ENCODE data around the gene IMPDH2.

IMPDH2 gene

DNA sequence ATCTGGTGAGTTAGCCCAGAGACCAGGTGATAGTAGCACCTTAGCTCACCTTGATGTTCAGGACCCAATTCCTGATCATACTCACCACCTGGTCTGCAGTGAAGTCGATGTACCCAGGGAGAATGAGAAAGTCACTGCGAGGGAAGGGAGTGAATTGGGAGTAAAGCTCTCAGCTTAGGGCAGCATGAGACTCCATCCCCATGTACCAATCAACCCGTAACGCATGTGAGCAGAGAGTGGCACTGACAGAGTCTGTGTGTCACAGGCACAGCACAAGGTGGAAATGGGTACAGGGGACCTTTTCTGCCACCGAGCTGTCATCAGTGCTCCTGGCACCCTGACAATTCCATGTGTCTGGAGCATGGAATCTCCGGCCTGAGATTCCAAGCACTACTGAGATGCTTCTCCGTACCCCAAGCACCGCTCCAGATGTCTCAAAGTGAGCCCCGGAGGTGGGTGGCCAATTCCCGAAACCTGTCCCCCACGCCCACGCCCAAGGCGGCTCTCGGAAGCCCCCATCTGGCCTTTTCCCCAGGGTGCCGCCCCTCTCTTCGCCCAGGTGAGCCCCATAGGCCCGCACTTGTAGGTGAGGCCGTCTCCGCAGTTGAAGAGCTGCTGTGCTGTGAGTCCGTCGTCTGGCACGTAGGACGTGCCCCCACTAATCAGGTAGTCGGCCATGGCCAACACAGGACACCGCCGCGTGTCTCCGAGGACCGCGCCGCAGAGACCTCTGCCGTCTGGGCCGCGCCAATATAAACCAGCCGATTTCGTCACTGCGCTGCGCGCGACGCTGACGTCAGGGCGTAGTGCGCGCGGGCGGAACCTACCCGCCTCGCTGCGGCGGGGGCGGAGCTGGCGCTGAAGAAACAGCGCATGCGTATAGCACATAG is at the start of gene IMPDH2:
TSS of gene IMPDH2 (minus strand) at position 726 of the 890 bp plus-strand sequence. CDS start at position 678, 48 bp downstream.
- ATAC-seq (peak; percentile 93), DNase-seq (peak; percentile 95)

DNA sequence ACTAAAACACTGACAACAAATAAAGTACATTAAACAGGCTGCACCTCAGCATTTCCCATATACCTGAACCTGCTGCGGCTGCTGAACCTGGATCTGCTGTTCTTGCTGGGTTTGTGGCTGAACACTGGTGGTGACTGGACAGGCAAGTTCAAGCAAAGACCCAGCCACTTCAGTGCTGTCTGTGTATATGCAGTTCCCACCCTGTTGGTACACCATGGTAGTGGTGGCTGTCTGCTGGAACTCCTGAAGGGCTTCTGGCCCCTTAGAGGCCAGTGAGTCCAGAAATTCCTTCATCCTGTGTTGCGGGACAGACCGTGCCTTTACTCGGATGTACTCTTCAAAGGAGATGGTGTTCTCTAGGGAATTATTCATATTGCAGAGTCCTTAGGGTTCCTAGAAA is 47.4 kb upstream of the IMPDH2 start:
- no peak for ATAC-seq
- no peak for DNase-seq

DNA sequence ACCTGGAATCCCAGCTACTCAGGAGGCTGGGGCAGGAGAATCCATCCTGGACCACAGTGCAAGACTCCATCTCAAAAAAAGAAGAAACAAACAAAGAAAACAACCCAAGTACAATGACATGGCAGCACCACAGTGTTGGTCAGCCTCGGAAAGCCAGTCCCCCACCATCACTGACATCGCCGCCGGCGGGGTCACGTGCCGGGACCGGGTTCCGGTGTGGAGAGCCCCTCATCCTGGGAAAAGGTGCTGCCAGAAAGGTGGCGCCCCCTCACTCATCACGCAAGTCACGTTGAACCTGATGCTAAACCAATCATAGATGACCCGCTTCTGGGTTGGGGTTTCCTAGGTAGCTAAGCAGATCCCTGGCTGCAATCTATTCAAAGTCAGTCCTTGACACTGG is 46.9 kb upstream of the IMPDH2 start:
- DNase-seq, result no peak
- no peak for ATAC-seq

DNA sequence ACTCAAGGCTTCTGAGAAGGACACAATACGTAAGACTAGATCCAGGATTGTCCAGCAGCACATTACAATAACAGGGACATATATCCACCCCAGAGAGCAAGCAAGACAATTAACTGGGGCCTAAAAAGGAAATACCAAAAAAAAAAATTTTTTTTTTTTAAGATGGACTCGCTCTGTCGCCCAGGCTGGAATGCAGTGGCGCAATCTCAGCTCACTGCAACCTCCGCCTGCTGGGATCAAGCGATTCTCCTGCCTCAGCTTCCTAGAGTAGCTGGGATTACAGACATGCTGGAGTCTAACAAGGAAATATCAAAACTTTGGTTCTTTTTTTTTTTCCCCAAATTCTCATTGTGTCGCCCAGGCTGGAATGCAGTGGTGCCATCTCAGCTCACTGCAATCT is 28.8 kb upstream of the IMPDH2 start:
- DNase-seq, result no peak
- ATAC-seq, result no peak

DNA sequence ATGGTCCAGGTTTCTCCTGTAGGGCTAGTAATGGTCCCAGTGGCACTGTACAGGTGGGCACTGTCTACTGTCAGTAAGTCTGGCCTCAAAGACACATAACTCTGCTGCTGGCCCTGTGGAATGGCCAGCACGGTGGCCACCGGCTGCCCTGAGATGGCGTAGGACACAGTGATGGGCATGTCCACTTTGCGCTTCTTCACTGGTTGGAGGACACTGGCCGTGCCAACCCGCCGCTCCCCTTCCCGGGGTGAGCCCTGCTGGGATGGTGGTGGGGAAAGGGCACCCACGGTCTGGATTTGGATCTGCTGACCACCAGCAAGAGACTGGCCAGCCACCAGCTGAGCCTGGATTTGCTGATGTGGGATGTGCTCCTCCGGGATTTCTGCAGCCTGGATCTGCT is 28.1 kb upstream of the IMPDH2 start:
- no peak for DNase-seq
- no peak for ATAC-seq

DNA sequence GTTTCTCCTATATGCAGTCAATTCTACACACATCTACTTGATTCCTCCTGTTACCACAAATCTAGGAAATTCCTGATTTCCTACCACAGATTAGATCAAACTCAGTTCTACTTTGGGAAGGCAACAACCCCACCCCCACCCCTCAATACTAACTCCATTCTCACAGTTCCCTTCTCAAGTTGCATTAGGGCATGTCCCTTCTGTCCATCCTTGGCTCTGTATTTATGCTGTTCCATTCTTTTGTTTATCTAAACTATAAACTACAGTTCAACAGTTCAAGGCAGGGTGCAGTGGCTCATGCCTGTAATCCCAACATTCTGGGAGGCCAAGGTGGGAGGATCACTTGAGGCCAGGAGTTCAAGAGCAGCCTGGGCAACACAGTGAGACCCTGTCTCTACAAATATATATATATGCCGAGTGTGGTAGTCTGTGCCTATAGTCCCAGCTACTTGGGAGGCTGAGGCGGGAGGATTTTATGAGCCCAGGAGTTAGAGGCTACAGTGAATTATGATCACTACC is 25.2 kb upstream of the IMPDH2 start:
- no peak for DNase-seq
- ATAC-seq, result no peak

DNA sequence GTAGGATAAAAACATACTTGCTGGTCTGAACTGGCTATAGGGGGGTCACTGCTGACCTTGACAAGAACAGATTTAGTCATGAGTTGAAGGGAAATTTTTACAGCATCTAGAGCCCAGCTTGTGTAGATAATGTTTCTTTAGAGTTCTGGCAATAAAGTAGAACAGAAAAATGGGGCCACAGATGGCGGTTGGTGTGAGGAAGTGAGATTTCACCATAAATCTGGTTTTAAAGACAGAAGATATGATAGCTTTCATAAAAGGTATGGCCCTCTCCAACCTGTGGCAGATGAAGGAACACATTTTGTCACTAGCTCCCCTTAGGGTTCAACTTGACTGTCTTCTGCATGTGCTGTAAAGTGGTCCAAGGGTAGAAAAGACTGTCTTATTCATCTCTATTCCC is 24.3 kb upstream of the IMPDH2 start:
- DNase-seq (no peak), ATAC-seq (no peak)

DNA sequence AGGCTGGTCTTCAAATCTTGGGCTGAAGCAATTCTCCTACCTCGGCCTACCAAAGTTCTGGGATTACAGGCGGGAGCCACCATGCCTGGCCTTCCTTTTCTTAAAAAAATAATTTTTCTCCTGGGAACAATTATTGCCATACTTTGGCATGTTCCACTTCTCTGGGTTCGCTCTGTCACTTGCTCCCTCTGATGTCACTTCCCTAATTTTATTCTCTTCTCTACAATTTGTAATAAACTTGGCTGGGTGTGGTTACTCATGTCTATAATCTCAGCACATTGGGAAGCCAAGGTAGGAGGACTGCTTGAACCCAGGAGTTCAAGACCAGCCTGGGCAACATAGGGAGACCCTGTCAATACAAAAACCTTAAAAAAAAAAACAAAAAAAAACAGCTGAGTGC is 6.1 kb upstream of the IMPDH2 start:
- DNase-seq (no peak), ATAC-seq (no peak)

DNA sequence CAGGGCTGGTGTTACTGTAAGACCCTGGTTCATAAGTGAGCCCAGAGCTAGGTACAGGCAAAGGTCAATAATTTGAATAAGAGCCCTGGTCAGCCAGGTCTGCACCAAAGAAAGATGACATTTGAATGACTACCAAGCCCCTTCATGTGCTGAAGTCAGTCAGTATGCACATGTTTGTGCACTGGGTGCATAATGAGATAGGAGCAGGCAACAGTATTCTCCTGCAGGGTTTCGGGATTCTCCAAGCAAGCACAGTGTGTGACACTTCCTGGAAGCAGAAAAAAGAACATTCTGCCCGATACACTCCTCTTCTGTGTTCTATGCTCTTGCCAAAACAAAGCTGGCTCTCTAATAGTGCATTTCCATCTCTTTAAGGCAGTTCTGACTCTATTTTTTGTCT is 5.5 kb upstream of the IMPDH2 start:
- DNase-seq (no peak), ATAC-seq (no peak)

DNA sequence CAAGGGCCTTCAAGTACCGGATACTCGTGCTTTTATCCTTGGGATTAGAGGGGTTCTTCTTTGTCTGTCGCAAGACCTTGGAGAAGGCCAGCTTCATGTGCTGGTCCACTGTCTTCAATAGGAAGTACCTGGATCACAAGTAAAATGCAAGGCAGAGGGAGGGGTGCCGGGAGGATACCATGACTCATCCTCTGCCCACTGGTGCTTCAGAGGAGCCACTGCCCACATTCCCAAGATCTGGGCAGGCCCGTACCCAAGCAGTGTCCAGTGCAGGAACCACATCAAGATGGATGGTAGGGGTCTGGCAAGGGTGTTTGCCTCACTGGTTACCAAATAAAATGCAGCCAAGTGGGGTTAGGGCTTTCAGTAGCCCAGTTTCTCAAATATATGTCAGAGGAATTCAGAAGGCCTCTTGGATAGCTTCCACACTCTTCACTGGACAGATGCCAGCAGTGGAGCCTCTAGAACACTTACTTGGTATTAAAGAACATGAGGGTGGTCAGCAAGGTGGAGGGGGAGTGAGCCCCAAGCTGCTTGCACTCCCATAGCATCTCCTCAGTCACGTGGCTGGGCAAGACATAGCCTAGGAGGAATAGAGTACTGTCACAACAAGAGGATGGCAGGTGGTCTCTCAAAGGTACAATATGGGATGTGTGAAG is 3.6 kb upstream of the IMPDH2 start:
- ATAC-seq (no peak), DNase-seq (no peak)

DNA sequence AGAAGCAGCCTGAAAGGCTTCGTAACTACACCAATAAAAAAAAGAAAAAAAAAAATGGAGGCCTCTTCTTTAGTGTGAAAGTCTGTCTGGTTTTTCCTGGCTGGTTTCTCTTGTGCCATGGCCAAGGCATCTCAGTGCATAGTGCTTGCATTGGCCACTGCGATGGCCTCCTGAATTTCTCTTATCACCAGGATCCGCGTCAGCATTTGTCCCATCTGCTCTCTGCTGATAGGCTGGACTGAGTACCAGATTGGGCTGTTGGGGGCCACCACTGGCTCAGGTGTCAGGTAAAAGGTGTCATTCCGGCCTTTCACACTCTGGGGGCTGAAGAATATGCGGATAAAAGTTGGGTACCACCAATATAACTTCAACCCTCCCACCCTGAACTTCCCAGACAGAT is 1.1 kb upstream of the IMPDH2 start:
- ATAC-seq, result no peak

DNA sequence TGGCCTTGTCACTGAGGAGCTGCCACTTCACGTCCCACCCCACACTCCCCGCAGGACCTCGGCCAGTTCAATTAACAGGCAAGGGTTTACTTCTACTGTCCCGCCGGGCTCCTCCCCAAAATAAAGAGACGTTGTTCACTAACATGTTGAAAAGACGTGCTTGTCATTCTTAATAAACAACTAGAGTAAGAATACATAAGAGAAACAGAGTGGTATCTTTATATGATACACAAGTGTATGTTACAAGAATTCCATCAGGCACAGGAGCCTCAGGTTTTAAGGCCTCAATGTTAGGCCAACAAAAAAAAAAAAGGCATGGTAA is 326 bp upstream of the IMPDH2 start:
- ATAC-seq (no peak), DNase-seq (no peak)

More for the DNA sequence above, 1.1 kb upstream of the IMPDH2 start:
- DNase-seq, result no peak

DNA sequence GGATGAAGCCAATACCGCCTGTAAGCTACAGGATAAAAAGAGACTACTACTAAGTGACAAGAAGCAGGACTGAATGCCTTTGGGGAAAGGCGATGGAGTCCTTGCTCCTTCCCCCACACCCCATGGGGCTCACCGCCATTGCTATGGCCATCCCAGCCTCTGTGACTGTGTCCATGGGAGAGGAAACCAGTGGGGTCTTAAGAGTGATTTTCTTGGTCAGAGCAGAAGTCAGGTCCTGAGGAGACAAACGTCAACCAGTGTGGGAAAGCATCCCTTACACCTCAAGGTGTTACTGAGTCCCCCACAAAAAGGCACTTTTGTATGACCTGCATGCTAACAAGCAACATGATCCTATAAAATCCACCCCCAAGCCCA is 913 bp downstream of the IMPDH2 start:
- no peak for DNase-seq
- ATAC-seq, result no peak

DNA sequence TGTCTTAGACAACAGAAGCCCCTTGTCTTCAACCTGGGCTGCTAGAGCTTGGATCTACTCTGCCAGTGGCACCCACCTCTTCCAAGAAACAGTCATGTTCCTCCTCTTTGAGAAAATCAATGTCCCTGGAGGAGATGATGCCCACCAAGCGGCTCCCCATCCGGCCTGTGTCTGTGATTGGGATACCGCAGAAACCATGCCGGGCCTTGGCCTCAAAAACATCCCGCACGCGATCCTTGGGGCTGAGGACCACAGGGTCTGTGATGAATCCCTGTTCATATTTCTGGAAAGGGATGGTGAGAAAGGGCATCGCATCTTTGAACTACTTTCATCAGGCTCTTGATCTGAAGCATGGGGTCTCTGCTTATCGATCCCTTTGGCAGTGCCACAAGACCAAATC is 1.6 kb downstream of the IMPDH2 start:
- ATAC-seq, result no peak
- no peak for DNase-seq

DNA sequence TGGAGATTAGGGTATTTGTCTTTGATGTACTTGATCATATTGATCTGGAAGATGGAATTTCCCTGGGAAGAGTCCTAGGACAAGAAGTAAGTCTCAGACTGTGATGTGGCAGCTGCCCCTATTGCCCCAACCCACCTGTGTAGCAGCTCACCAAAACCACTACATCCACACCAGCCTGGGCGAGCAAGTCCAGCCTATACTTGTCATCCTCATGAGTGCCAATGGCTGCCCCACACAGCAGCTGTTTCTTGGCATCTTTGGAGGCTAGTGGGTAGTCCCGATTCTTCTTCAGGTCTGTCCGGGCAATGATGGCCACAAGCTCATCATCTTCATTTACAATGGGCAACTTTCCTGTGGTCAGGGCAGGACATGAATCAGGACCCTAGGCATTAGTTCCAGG is 2.7 kb downstream of the IMPDH2 start:
- ATAC-seq, result no peak
- DNase-seq, result no peak

DNA sequence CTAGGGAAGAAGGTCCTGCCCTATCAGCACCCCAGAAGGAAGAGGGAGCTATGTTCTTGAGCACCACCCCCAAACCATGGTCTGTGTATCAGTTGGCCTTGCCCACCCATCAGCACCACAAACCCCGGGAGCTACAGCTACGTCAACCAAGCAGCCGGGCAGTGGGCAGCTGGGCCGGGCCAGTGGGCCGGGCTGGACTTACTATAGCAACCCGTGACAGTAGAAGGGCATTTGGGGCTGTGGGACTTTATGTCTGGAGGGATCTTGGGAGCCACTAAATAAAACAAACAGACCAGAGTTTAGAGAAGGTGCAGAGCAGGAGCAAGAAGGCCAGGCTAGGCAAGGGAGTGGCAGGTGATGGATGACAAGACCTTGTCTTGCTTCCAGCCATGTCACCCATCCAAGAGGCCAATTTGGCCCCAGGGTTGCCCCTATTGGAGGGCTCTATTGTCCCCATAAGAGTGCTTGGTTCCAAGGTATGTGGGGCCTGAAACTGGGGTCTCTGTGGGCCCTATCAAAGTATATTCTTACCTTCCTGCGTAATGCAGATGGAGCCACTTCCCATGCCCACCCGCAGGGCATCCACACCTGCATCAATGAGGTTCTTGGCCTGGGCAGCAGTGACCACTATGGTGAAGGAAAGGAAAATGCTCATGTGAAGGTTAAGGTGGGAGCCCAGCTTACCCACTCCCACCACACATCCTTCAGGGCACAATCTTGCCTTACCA is 3.2 kb downstream of the IMPDH2 start:
- ATAC-seq (no peak), DNase-seq (no peak)

DNA sequence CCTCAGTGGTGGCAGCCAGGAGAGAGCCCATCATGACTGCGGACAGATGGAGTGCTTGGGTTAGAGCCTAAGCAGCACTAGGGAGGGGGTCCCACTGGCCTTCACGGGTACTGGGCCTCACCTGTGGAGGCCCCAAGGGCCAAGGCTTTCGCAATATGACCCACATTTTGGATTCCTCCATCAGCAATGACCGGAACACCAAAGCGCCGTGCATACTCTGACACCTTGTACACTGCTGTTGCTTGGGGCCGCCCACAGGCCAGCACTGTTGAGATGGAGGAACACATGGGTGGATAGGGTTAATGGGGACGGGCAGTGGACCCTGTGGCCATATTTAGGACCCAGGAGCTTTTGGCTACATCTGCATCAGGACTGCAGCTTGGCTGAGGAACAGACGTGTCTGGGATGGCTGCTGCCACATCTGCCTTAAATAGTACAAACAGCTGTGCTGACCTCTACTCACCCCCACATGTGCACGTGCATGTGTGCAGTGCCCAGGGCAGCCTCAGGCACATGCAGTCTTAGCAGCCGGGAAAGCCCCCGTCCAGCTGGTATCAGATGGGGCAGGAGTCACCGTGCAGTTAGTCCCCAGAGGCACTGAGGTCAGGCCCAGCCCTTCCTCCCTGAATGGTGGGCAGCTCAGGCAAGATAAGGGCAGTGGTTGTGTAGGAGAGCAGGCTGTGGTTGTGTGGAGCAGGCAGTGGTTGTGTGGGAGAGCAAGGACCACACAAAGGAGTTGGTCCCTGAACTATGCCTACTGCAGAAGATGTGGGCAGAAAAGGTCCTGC is 4.0 kb downstream of the IMPDH2 start:
- ATAC-seq, result no peak
- DNase-seq, result no peak

DNA sequence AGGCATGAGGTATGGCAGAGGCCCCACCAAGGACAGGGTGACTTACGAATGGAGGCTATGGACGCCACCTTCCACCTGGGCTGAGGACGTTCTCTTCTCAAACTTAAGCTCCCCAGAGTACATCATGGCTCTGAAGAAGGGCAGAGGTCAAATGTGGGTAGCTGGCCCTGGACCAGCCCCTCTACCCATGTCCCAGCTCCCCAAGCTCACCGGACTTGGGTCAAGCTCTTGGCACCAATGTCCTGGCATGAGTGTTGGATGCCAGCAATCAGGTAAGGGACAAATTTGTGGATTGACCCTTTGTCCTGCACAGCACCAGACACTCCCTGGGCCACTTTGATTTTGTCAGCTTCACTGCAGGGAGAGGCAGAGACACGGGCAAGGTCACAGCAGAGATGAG is 4.7 kb downstream of the IMPDH2 start:
- ATAC-seq, result no peak
- DNase-seq, result no peak

DNA sequence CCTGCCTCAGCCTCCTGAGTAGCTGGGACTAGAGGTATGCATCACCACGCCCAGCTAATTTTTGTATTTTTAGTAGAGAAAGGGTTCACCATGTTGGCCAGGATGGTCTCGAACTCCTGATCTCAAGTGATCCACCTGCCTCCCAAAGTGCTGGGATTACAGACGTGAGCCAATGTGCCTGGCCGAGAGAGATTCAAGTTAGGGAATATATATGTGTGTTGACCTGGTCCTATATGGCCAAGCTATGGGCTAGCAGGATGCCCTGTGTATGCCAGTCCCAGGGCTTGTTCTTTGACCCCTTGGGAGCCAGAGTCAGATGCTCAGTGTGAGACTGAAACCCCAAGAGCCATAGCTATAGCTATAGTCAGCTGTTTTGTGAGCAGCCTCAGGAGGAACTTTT is 5.4 kb downstream of the IMPDH2 start:
- ATAC-seq, result no peak
- no peak for DNase-seq

DNA sequence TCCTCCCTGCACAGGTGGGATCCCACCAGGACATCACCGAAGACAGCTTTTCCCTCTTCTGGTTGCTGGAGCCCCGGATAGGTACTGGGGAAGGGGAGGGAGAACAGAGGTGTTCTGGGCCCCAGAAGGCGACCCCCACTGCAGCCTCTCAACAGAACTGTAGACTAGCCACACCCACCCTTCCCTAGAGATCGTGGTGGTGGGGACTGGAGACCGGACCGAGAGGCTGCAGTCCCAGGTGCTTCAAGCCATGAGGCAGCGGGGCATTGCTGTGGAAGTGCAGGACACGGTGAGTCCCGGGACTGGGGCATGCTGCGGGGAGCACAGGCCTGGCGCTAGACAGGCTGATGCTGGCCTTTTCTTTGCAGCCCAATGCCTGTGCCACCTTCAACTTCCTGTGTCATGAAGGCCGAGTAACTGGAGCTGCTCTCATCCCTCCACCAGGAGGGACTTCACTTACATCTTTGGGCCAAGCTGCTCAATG is 6.5 kb downstream of the IMPDH2 start:
- ATAC-seq (no peak), DNase-seq (peak; percentile 39)

DNA sequence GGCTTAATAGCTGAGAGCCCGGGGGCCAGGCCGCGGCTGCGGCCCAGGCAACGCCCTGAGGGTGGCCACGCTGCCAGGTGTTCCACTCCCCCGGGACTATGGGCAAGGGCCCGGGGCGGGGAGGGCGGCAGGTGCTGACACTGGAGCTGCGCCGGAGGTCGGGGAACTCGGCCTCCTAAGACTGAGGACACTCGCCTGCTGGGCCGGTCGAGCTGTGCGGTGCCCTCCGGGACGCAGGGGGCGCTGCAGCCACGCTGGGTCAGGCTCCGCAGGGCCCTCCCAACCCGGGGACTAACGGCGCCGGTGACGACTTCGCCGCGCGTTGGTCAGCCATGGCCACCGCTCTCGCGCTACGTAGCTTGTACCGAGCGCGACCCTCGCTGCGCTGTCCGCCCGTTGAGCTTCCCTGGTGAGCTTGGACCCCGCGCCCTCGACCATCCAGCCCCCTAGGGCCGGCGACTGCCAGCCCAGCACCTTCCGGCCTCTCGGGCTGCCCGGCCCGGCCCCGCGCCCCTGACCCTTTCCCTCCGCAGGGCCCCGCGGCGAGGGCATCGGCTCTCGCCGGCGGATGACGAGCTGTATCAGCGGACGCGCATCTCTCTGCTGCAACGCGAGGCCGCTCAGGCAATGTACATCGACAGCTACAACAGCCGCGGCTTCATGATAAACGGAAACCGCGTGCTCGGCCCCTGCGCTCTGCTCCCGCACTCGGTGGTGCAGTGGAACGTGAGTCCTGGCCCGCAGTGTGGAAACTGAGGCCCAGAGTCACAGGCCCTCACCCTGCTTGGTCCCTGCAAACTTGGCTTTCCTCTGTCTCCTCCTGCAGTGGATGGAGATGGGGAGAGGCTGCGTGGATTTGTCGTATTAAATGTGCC is 7.1 kb downstream of the IMPDH2 start, which contains the start of gene NDUFAF3:
TSS of gene NDUFAF3 (plus strand) at position 309 of the 875 bp plus-strand sequence. CDS start at position 333, 24 bp downstream.
- peak; percentile 81 for ATAC-seq
- DNase-seq, result peak; percentile 96
